Activated naive CD4-positive, alpha-beta T cell treated with anti-CD3 and anti-CD28 coated beads, Interleukin-2, amount 50 U/mL, for 72 hours (primary cell): Measurements from ENCODE around the gene FIGN. TPM values are rescaled to one million over a fixed set of nuclear protein-coding genes. Genes with fewer than 3 reads are reported as not detected.

Experiments used
- ATAC-seq, 2 donors: fragments of 150-1000 bp; cut with Tn5 transposase; 2 replicates each; pipeline ENCODE4 v1.10.0; 2021; ENCODE audit warnings: mild to moderate bottlenecking in 2 of 2, moderate library complexity in 2 of 2
- DNase-seq, 2 donors: peaks; one replicate each; pipeline ENCODE4 v3.0.0; 2021 to 2022; ENCODE audit warnings: low spot score in 2 of 2
- H3K27ac Mint-ChIP-seq, 2 donors: one replicate each; pipeline ENCODE4 v1.8.0; 2022; ENCODE audit warnings: mild to moderate bottlenecking in 2 of 2, mixed read lengths in 2 of 2
- H3K36me3 Mint-ChIP-seq, 2 donors: one replicate each; pipeline ENCODE4 v1.8.0; 2022; ENCODE audit warnings: mixed read lengths in 2 of 2
- H3K9me3 Mint-ChIP-seq, 2 donors: one replicate each; pipeline ENCODE4 v1.8.0; 2022; ENCODE audit warnings: mixed read lengths in 2 of 2
- total RNA-seq, 2 donors: library from RNA; stranded (reverse); gene quantifications; one replicate each; pipeline ENCODE4 v1.2.3, GENCODE V29; 2022

Gene FIGN
- total RNA-seq, 2 donors from 2014 or later = not detected

DNA sequence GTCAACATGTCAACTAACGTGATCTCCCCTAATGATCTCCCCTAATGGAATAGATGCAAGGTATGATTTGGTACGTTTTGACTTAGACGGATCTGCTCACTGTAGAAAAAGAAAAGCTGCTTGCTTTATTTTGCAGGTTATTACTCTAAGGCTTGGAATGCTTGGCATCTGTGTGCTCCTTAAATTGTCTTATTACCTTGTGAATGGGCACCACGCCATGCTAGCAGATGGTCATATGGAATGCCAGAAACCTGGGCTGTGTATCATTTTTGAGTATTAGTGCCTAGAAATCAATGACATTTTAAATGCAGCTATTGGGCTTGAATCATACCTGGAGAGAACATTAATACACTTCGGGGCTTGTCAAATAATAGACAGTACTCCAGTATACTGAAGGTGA lies 16.5 kb upstream of the FIGN start:
- H3K27ac Mint-ChIP-seq = no peak overlapping the region
- no peak for DNase-seq
- peaks cover 8 to 10% of the 10 kb centered on the region in 2 donors for H3K9me3 Mint-ChIP-seq
- no peaks in the 10 kb centered on the region for H3K36me3 Mint-ChIP-seq
- ATAC-seq = no peak

DNA sequence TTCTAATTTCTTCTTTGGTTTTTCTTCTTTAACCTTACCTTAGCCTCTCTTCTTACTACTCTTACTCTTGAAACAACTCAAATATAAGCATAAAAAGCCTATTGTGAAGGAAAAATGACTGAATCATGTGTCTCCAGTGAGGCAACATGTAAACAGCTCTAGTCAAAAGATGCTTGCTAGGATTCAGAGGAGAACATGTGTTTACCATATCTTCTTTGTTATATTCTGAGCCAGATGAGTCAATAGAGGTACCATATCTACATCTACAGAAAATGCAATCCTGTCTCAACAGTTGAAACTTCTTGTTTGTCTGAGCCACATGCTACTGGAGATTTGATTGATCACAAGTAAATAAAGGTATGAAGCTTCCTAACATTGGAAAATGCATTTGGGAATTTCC lies 15.9 kb upstream of the FIGN start:
- ATAC-seq = no peak
- Mint-ChIP-seq H3K9me3 (peaks cover 9 to 12% of the 10 kb centered on the region in 2 donors), H3K27ac (no peak overlapping the region)

DNA sequence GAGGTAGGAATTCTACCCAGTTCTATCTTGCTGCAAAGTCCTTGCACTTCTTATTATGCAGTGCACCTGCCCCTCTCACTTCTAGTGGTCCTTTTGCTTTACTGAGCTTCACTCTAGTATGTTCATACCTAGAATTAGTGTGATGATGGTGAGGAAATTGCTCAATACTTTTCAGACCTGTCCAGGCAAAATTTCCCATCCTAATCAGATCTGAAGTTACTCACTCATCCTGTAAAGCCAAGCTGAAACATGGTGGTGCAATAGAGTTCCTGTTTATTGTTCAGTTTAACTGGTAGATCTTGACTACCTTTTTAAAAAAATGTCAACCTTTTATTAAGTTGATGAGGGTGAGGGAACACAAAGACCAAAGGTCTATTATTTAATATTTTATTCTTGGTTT lies 12.6 kb upstream of the FIGN start:
- Mint-ChIP-seq H3K27ac (no peak overlapping the region), H3K36me3 (no peaks in the 10 kb centered on the region), H3K9me3 (peaks cover 9 to 12% of the 10 kb centered on the region in 2 donors)
- no peak for ATAC-seq
- DNase-seq = no peak

More for the DNA sequence above, 15.9 kb upstream of the FIGN start:
- H3K36me3 Mint-ChIP-seq = no peaks in the 10 kb centered on the region
- DNase-seq = no peak

DNA sequence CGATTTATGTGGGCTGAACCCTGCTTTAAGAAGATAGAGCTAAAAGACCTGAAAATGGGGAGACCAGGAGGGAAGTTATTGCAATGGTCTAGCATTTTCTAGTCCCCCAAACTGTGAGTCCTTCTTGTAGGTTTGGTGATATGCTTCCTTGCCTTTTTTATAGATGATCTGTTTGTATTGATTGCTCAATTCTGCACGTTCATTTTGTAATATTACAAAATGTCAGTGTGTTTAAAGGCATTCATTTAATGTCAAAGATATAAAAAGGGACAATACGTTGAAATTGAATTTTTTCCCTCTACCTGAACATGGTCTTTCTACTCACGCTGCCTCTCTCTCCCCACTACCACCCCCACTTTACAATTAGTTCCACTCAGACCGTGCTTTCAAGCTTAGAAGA lies 5.6 kb upstream of the FIGN start:
- no peak for DNase-seq
- Mint-ChIP-seq H3K36me3 (no peaks in the 10 kb centered on the region), H3K9me3 (peaks cover 0 to 4% of the 10 kb centered on the region in 2 donors), H3K27ac (no peak overlapping the region)
- ATAC-seq = no peak

DNA sequence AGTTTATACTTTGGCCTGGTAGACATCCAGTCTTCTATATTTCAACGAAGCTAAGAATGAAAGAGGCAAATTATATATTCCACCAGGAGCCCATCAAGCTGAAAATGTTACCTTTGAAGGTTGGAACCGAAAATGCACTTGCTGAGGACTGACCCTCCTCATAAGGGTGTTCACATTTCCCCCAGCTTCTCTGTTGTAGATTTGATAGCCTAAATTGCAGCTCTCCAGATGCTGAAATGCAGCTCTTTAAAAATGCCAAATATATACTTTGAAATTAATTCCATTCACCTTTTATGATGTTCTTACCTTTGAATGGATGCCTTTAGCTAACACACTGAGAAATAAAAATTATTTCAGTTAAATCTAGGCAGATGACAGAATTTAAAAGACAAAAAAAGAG lies 1.8 kb upstream of the FIGN start:
- ATAC-seq (no peak), DNase-seq (no peak)
- Mint-ChIP-seq H3K9me3 (peaks cover 6 to 13% of the 10 kb centered on the region in 2 donors), H3K36me3 (peaks cover 6 to 13% of the 10 kb centered on the region in 2 donors), H3K27ac (no peak overlapping the region)

DNA sequence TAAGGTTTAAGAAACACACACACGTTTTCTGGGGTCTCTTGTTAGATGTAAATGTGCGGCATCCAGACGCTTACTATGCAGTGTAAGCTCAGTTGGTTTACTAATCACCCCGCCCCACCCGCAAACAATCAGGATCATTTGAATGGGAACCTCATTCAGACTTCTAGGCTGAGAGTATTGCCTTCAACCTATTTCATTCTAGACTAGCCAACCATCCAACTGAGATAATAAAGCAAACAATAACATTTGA lies 1.3 kb upstream of the FIGN start:
- Mint-ChIP-seq H3K36me3 (peaks cover 6 to 13% of the 10 kb centered on the region in 2 donors), H3K27ac (no peak overlapping the region), H3K9me3 (peaks cover 6 to 13% of the 10 kb centered on the region in 2 donors)
- no peak for ATAC-seq
- DNase-seq = no peak

DNA sequence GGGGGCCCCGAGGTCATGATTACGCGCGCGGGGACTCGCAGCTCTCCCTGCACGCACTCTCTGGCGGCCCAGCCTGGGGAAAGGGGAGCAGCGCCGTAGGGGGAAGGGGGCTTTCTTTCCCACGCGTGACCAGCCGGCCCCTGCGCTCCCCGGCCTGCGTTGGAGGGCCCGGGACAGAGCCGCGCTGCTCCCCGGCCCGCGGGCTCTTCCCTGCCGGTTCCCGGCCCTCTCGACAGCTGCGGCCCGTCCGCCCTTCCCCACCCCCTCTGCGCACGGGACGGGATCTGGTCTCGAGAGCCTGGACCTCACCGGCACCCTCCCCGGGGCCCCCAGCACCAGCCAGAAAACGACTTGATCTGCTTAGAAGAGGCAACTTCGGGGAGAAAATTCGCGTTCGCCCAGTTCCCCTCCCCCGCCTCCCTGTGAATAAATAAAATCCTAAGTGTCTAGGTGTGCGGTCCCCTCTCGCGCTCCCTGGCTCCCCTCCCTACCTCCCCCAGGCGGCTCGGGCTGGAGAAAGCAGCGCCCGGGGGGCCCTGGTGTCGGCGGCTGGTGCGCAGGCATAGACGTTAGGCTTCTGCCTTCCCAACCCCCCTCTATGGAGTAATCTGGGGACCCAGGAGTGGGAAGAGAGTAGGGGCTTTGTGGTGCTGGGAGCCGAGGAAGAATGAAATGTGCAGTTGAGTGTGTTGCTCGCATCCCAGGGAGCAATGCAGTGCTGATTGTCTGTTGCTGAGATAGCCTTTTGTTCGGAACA lies 803 bp upstream of the FIGN start:
- H3K36me3 Mint-ChIP-seq = peaks cover 6 to 13% of the 10 kb centered on the region in 2 donors
- no peak for ATAC-seq

DNA sequence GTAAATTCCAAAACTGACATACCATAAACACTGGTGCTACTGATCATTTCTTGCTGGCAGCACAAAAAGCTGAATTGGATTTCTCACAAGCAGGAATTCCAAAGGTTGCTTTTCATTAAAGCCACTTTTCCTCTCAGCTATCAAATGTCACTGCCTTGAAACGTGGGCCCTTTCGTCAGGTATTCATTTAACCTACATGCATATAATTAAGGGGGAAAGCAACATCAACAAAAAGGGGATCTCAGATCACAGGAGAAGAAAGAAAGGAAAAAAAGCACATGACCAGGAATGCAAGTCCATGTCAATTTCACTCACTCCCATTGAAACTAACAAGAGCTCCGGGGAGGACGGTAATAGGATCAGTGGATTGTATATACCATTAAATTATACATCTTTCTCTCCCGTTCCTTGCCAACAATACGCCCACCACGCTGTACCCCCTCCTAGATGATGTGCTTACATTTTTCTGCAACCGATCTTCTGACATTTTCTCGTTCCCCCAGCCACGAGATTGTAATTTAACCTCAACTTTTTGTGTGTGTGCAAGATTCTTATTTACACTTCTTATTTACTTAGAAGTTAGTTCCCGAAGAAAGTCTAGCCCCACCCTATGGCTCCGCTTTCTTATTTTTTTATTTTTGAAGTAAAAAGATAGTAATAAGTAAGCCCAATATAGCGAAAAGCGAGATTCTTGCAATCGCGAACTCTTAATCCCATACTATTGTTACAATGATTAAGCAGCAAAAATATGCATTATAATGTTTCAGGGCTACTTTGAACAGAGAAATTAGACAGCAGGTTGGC lies 725 bp downstream of the FIGN start:
- Mint-ChIP-seq H3K36me3 (peaks cover 6 to 13% of the 10 kb centered on the region in 2 donors), H3K9me3 (peaks cover 6 to 9% of the 10 kb centered on the region in 2 donors), H3K27ac (no peak overlapping the region)
- no peak for ATAC-seq
- no peak for DNase-seq

More for the DNA sequence above, 803 bp upstream of the FIGN start:
- DNase-seq = no peak
- Mint-ChIP-seq H3K27ac (no peak overlapping the region), H3K9me3 (peaks cover 6 to 13% of the 10 kb centered on the region in 2 donors)

DNA sequence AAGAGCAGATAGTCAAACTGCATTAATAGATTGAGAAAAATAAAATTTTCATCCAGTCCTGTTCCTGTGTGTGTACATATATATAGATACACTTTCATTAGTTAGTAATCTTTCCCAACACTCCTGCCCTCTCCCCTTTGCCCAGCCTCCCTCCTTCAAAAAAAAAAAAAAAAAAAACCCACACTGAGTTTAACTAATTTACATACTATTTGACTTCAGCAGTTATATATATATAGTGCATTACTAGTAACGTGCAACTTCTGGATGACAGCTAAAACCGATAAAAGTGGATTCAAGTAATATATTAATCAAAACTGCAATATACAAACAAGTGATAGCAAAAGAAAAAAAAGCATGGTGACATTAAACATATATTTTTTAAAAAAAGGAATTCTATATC lies 1.4 kb downstream of the FIGN start:
- Mint-ChIP-seq H3K27ac (no peak overlapping the region), H3K36me3 (peaks cover 6 to 13% of the 10 kb centered on the region in 2 donors), H3K9me3 (peaks cover 6 to 9% of the 10 kb centered on the region in 2 donors)
- ATAC-seq = no peak
- no peak for DNase-seq

DNA sequence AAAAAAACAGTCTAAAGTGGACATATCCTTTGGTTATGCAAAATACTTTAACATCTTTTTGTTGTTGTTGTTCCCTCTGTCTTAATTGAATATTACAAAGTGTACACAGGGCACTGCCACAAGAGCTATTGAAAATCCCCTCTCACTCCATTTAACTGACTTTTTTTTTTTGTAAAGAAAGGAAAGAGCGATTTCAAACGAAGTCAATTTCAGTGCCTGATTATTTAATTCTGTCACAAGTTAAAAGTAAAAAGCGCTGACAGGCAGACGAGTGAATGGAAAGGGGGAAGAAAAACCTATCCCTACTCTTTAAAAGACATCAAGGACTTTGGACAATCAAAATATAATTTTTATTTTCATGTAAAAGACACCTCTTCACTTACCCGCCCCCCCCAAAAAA lies 1.9 kb downstream of the FIGN start:
- peaks cover 6 to 13% of the 10 kb centered on the region in 2 donors for H3K36me3 Mint-ChIP-seq
- DNase-seq = no peak
- H3K27ac Mint-ChIP-seq = no peak overlapping the region
- peaks cover 6 to 9% of the 10 kb centered on the region in 2 donors for H3K9me3 Mint-ChIP-seq
- no peak for ATAC-seq

DNA sequence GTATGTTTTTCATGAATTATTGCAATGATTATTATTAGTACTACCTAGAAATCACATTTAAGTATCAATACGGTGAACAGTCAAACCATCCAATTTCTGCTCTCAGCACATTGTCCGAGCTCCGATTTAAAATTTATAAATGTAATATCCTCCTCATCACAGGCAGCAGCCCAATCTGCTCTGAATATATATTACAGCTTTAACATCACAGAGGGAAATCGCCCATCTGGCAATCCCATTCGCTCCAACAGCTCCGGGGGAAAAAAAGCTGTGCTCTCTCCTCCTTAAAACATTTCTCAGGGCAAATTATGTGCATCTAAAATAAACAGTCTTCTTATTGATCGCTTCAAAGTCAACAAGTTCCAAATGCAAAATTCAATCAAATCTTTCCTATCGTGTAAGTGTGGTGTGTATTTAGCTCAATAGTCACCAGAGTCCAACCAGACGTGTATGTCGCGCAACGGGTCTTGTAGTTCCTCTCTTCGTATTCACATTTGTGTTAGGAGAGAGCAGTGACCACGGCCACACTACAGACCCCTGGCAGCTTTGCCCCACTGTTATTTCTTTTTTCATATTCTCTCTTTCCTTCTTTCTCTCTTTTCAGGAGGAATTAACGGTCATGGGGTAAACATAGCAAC lies 2.4 kb downstream of the FIGN start:
- H3K9me3 Mint-ChIP-seq = peaks cover 6 to 9% of the 10 kb centered on the region in 2 donors
- H3K27ac Mint-ChIP-seq = no peak overlapping the region

DNA sequence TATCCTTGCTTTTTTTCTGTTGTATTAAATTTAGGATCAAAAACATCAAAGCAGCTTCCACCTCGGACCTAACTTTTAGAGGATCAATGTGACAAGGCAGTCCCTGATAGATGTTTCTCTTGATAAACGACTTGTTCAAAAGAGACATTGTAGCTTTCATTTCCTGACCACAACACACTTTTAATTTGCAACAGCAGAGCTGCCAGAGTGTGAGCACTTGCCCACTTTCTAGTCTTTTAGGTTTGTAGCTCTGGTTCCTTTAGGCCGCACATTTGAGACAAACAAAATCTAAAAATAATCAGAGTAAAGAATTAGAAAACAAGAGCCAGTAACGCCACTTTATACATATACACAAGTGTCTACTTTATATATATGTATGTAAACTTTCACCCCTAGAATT lies 3.1 kb downstream of the FIGN start:
- no peak overlapping the region for H3K27ac Mint-ChIP-seq
- peaks cover 6 to 9% of the 10 kb centered on the region in 2 donors for H3K9me3 Mint-ChIP-seq
- DNase-seq (no peak), ATAC-seq (no peak)
- peaks cover 6 to 13% of the 10 kb centered on the region in 2 donors for H3K36me3 Mint-ChIP-seq

More for the DNA sequence above, 2.4 kb downstream of the FIGN start:
- no peak for DNase-seq
- peaks cover 6 to 13% of the 10 kb centered on the region in 2 donors for H3K36me3 Mint-ChIP-seq
- ATAC-seq = no peak

DNA sequence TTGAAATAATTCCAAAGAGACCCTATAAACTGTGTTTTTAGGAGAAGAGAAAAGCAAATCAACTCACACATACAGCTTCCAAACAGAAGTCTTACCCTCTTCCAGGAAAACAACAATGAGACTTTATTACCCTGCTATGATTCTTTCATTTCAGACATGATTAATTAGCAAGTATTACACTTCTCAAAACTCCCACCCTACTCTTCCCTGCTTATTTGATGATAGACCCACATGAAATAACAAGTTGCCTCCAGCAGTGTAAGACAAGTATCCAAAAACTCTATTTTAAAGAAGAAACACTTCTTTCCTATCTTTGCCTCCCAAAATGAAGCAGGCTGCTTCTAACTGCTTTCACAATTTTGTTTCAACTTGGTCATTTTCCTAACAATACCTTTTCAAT lies 4.1 kb downstream of the FIGN start:
- H3K9me3 Mint-ChIP-seq = peaks cover 6 to 9% of the 10 kb centered on the region in 2 donors
- no peak for ATAC-seq
- no peak for DNase-seq
- H3K27ac Mint-ChIP-seq = no peak overlapping the region
- peaks cover 6 to 13% of the 10 kb centered on the region in 2 donors for H3K36me3 Mint-ChIP-seq

DNA sequence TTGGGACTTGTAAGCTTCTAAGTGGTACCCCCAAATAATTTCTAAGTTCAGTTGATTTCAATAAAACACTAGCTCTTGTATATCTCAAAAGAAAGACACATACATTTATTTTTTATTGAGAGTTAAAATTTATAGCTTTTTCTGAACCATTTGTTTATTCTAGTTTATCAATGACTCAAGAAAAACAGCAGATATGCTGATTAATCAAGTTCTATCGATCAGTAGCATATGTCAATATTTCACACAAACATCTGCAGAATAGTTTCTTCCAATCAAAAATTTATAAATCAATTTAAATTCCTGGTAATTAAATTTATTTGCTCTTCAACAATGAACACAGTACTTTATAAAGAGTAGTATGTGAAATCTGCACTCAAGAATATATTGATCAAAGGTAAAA lies 5.3 kb downstream of the FIGN start:
- Mint-ChIP-seq H3K27ac (no peak overlapping the region), H3K36me3 (peaks cover under 1 to 7% of the 10 kb centered on the region in 2 donors), H3K9me3 (peaks cover under 1 to 4% of the 10 kb centered on the region in 2 donors)
- ATAC-seq (no peak), DNase-seq (no peak)

DNA sequence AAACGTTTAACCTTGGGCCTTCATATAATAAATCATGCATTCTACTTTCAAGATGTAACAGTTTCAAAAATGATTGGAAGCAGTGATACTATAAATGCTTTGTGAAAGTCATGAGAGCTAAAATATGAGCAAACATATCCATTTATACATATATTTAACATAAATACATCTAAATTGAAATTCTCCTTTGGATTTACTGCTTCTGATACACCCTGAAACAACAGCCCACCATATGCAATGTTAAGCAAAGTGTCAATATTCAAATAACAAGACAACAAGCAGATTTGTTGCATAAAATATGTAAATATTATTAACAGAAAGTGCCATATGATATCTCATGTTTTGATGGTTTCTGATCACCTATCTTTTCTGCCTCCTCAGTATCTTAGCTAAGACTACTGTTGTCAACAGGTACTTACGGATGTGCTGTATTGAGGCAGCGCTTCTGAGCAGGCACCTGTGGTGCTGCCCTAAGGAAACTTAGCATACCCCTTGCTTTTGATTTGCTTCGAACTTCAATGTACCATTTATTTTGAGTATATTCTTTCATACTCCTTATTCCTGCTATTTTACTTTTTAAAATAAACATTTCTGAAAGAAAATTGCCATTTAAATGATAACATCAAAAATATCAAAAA lies 6.1 kb downstream of the FIGN start:
- ATAC-seq (no peak), DNase-seq (no peak)
- no peak overlapping the region for H3K27ac Mint-ChIP-seq
- peaks cover 0 to 4% of the 10 kb centered on the region in 2 donors for H3K9me3 Mint-ChIP-seq
- peaks cover 0 to 6% of the 10 kb centered on the region in 2 donors for H3K36me3 Mint-ChIP-seq

DNA sequence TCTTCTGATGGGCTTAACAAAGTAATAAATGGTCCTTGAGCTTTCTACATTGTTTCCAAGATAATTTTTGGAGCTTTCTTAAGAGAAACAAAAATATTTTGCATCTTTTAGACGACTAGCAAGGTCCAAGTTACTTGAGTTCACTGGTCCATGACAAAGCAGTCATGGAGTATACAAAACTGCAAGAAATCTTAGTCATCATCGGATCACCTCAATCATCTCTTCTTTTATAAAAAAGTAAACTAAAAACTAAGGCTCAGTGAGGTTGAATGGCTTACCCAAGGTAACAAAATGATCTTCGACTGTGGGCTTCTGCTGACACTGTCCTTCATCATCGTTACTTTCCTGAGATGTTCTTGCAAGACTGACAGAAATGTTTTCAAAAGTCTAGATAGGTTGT lies 11.9 kb downstream of the FIGN start:
- no peaks in the 10 kb centered on the region for H3K36me3 Mint-ChIP-seq
- no peak for DNase-seq
- H3K9me3 Mint-ChIP-seq = peaks cover 0 to 4% of the 10 kb centered on the region in 2 donors
- no peak for ATAC-seq
- H3K27ac Mint-ChIP-seq = no peak overlapping the region

DNA sequence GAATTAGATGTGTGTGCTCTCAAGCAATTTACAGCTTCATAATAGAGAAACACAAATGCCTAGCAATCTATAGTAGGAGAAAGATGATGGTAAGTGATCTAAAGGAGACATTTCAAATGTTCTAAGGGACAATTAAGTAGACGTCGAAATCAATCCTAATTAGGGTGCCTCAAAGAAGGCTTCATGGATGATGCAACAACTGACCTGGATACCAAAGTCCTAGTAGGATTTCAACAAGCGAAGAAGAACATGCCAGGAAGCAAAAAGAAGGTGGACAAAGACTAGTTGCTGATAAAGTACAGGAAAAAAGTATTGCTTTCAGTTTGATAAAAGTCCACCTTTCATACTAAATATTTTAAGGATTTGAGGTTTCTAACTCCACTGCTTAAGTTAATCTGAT lies 12.5 kb downstream of the FIGN start:
- ATAC-seq (no peak), DNase-seq (no peak)
- H3K27ac Mint-ChIP-seq = no peak overlapping the region
- peaks cover 0 to 5% of the 10 kb centered on the region in 2 donors for H3K9me3 Mint-ChIP-seq
- H3K36me3 Mint-ChIP-seq = no peaks in the 10 kb centered on the region
